ENCODE measurements around the gene SKIC3.

SKIC3 gene

GRCh38 chr5:95528565-95528964 is 26.2 kb downstream of the SKIC3 start:
- no peak for DNase-seq

GRCh38 chr5:95526871-95527270 is 27.9 kb downstream of the SKIC3 start:
- DNase-seq = no peak

GRCh38 chr5:95524423-95524822 is 30.4 kb downstream of the SKIC3 start:
- DNase-seq = no peak

GRCh38 chr5:95520206-95520605 is 34.6 kb downstream of the SKIC3 start:
- no peak for DNase-seq

- DNase-seq = no peak
Observed at GRCh38 chr5:95519681-95520080, 35.1 kb downstream of the SKIC3 start.

GRCh38 chr5:95519151-95519550 is 35.6 kb downstream of the SKIC3 start:
- no peak for DNase-seq

GRCh38 chr5:95518417-95518816 is 36.4 kb downstream of the SKIC3 start:
- no peak for DNase-seq

GRCh38 chr5:95511606-95512005 is 43.2 kb downstream of the SKIC3 start:
- no peak for DNase-seq

GRCh38 chr5:95508550-95508949 is 46.2 kb downstream of the SKIC3 start:
- DNase-seq = no peak
